GM12878 (cell line): ENCODE results near the gene SHROOM3. TPM values are rescaled to one million over a fixed set of nuclear protein-coding genes. Genes with fewer than 3 reads are reported as not detected.

Experiments
- ATAC-seq: fragments of 200-7000 bp; cut with Tn5 transposase; 3 replicates; pipeline ENCODE4 v1.9.1; 2020; ENCODE audit warnings: mild to moderate bottlenecking, moderate library complexity
- BruUV-seq: library from RNA; stranded (reverse); fragments of 400-500 nt; replicated peaks from 2 replicates; lab custom pipeline; 2021; lab: Mats Ljungman, UMichigan
- CTCF ChIA-PET: fragments of 300-600 bp; sonication (Branson Sonifier 250); formaldehyde crosslinking; extraction: SDS; loops from one replicate; lab custom pipeline; 2021; ENCODE audit warnings: inconsistent platforms; lab: Yijun Ruan, JAX
- POLR2A ChIA-PET: fragments of 350-600 bp; formaldehyde crosslinking; extraction: SDS; loops from one replicate; lab custom pipeline; 2021; ENCODE audit warnings: inconsistent platforms; lab: Charles Lee
- RAD21 ChIA-PET: fragments of 300-600 bp; sonication (Branson Sonifier 250); formaldehyde crosslinking; loops from one replicate; lab custom pipeline; 2023; ENCODE audit warnings: antibody characterized with exemption; ENCODE audit not compliant: unreplicated experiment; lab: Charles Lee
- SMC1A ChIA-PET: fragments of 300-600 bp; sonication (Branson Sonifier 250); formaldehyde crosslinking; loops from one replicate; lab custom pipeline; 2023; ENCODE audit not compliant: unreplicated experiment, uncharacterized antibody; lab: Charles Lee
- DNase-seq: peaks from one replicate; pipeline ENCODE4 v3.0.0-alpha.2; 2011; ENCODE audit warnings: low read depth, low spot score
- FAIRE-seq: peaks from 3 replicates; lab custom pipeline; 2011; peaks lifted over from hg19 to GRCh38; lab: Jason Lieb, UNC
- H2AFZ ChIP-seq: 2 replicates; pipeline ENCODE4 v1.6.0; 2011; ENCODE audit warnings: low read depth, low read length, control low read depth; ENCODE audit not compliant: control insufficient read depth
- H3K27ac ChIP-seq: 2 replicates; pipeline ENCODE4 v1.5.1; 2011; ENCODE audit warnings: control low read depth; ENCODE audit not compliant: control insufficient read depth, insufficient read depth
- H3K27me3 ChIP-seq, 2 experiments: replicated peaks in 1 of 2; 2 replicates each; pipeline versions ENCODE4 v1.6.0 to v1.6.1; 2011; ENCODE audit warnings: low read length in 1 of 2; ENCODE audit not compliant: control insufficient read depth in 2 of 2, insufficient read depth in 2 of 2
- H3K36me3 ChIP-seq, 2 experiments: 2 replicates each; pipeline ENCODE4 v1.5.1; 2011; ENCODE audit warnings: low read length in 1 of 2; ENCODE audit not compliant: control insufficient read depth in 2 of 2, insufficient read depth in 2 of 2
- H3K4me1 ChIP-seq: 2 replicates; pipeline ENCODE4 v1.6.1; 2011; ENCODE audit warnings: mild to moderate bottlenecking, low read length, moderate library complexity, mixed read lengths; ENCODE audit not compliant: control insufficient read depth, insufficient read depth
- H3K4me2 ChIP-seq: 2 replicates; pipeline ENCODE4 v1.6.0; 2011; ENCODE audit warnings: control low read depth; ENCODE audit not compliant: control insufficient read depth, insufficient read depth
- H3K4me3 ChIP-seq: fragments of 200-600 bp; sonication (generic); 2 replicates; pipeline ENCODE4 v1.5.1; 2016
- H3K79me2 ChIP-seq: 2 replicates; pipeline ENCODE4 v1.6.0; 2011; ENCODE audit warnings: low read length; ENCODE audit not compliant: control insufficient read depth, insufficient read depth
- H3K9ac ChIP-seq: 2 replicates; pipeline ENCODE4 v1.8.0; 2011; ENCODE audit warnings: low read length, control low read depth, mixed read lengths; ENCODE audit not compliant: control insufficient read depth, insufficient read depth
- H3K9me3 ChIP-seq: replicated peaks from 3 replicates; pipeline ENCODE4 v1.5.1; 2011; ENCODE audit warnings: mild to moderate bottlenecking, low read length; ENCODE audit not compliant: control insufficient read depth, insufficient read depth
- H4K20me1 ChIP-seq: 2 replicates; pipeline ENCODE4 v1.6.0; 2011; ENCODE audit not compliant: control insufficient read depth, insufficient read depth
- ATF7 ChIP-seq: fragments of 450-650 bp; IDR thresholded peaks from 2 replicates; pipeline ENCODE4 v1.6.1; 2016; ENCODE audit warnings: low read depth, mild to moderate bottlenecking
- CHD4 ChIP-seq: fragments of 200-600 bp; sonication (generic); IDR thresholded peaks from 2 replicates; pipeline ENCODE4 v1.6.1; 2016; ENCODE audit warnings: mild to moderate bottlenecking
- GABPA ChIP-seq: IDR thresholded peaks from 2 replicates; pipeline ENCODE4 v1.6.1; 2014; ENCODE audit warnings: antibody characterized with exemption, low read depth, mild to moderate bottlenecking, inconsistent platforms
- JUNB ChIP-seq: IDR thresholded peaks from 2 replicates; pipeline ENCODE4 v1.6.1; 2016; ENCODE audit warnings: antibody characterized with exemption, mild to moderate bottlenecking
- MTA3 ChIP-seq: IDR thresholded peaks from 2 replicates; pipeline ENCODE4 v1.6.1; 2012; ENCODE audit warnings: low read length, inconsistent platforms, borderline replicate concordance
- NBN ChIP-seq: fragments of 450-650 bp; IDR thresholded peaks from 2 replicates; pipeline ENCODE4 v1.6.1; 2016
- NFYA ChIP-seq: IDR thresholded peaks from 2 replicates; pipeline ENCODE4 v1.6.1; 2011; ENCODE audit warnings: low read depth, mild to moderate bottlenecking, low read length, improper control_type of control experiment, borderline replicate concordance
- POLR2A ChIP-seq: IDR thresholded peaks from 2 replicates; pipeline ENCODE4 v1.6.1; 2011; ENCODE audit warnings: low read depth, mild to moderate bottlenecking, low read length
- RAD51 ChIP-seq: fragments of 450-650 bp; IDR thresholded peaks from 2 replicates; pipeline ENCODE4 v1.6.1; 2016; ENCODE audit warnings: moderate library complexity, mild to moderate bottlenecking, inconsistent platforms
- RCOR1 ChIP-seq: conservative IDR thresholded peaks from 2 replicates; pipeline ENCODE4 v1.6.1; 2012; ENCODE audit warnings: low read depth, low read length, improper control_type of control experiment
- RUNX3 ChIP-seq: IDR thresholded peaks from 2 replicates; pipeline ENCODE4 v1.6.1; 2012; ENCODE audit warnings: low read length, inconsistent platforms
- SMARCA5 ChIP-seq: fragments of 450-650 bp; IDR thresholded peaks from 2 replicates; pipeline ENCODE4 v1.6.1; 2017; ENCODE audit warnings: mild to moderate bottlenecking
- SMC3 ChIP-seq: IDR thresholded peaks from 2 replicates; pipeline ENCODE4 v1.6.1; 2011; ENCODE audit warnings: low read length, improper control_type of control experiment, borderline replicate concordance
- SPI1 ChIP-seq: IDR thresholded peaks from 2 replicates; pipeline ENCODE4 v1.6.1; 2011; ENCODE audit warnings: low read depth, mild to moderate bottlenecking, low read length, moderate library complexity, borderline replicate concordance; ENCODE audit not compliant: insufficient read depth
- SRF ChIP-seq, 2 experiments: IDR thresholded peaks; 2 replicates each; pipeline ENCODE4 v1.6.1; 2011; ENCODE audit warnings: low read depth in 2 of 2, low read length in 2 of 2, mild to moderate bottlenecking in 1 of 2, moderate library complexity in 1 of 2
- TAF1 ChIP-seq: IDR thresholded peaks from 2 replicates; pipeline ENCODE4 v1.6.1; 2011; ENCODE audit warnings: mild to moderate bottlenecking, low read depth, low read length, borderline replicate concordance
- TCF7 ChIP-seq: IDR thresholded peaks from 2 replicates; pipeline ENCODE4 v1.6.1; 2014; ENCODE audit warnings: antibody characterized with exemption, borderline replicate concordance
- ZBED1 ChIP-seq: IDR thresholded peaks from 2 replicates; pipeline ENCODE4 v1.6.1; 2016; ENCODE audit warnings: borderline replicate concordance
- ZNF207 ChIP-seq: fragments of 450-650 bp; IDR thresholded peaks from 2 replicates; pipeline ENCODE4 v1.6.1; 2014; ENCODE audit warnings: antibody characterized with exemption, mild to moderate bottlenecking, borderline replicate concordance
- WGBS: methylation state at CpG from one replicate; pipeline ENCODE4 v1.1.6; 2016; ENCODE audit warnings: low lambda C conversion rate; ENCODE audit not compliant: insufficient replicate concordance, insufficient coverage; ENCODE audit errors: missing lambda C conversion rate; 5-methylcytosine and 5-hydroxymethylcytosine counted together
- in situ Hi-C: fragments of 300-500 bp; cut with MboI; formaldehyde crosslinking; loops from 9 replicates; pipeline ENCODE4 v1.14.3; 2018; ENCODE audit warnings: mixed read lengths
- intact Hi-C: fragments of 100-400 bp; cut with micrococcal nuclease; formaldehyde crosslinking; loops from one replicate; pipeline ENCODE4 v1.14.2; 2022; ENCODE audit not compliant: unreplicated experiment
- polyA plus RNA-seq, 11 experiments: library from polyadenylated mRNA; depleted of rRNA in 4 of 11; unstranded in 6 of 11; stranded (reverse) in 5 of 11; fragments of >200 nt; fragmentation: Nextera tagmentation in 4 of 11; fragmentation: Illumina TruSeq in 1 of 11; extraction: Ambion mirVana in 4 of 11; extraction: Trizol in 1 of 11; gene quantifications; 1 replicate in 1 of 11; 2 replicates in 10 of 11; pipeline versions ENCODE4 v1.2.1 to v1.2.3, GENCODE V29; 2011 to 2016; ENCODE audit warnings: inconsistent platforms in 2 of 11, missing spikeins in 2 of 11, low read depth in 1 of 11
- total RNA-seq, 4 experiments: library from RNA; depleted of rRNA in 3 of 4; stranded (reverse); fragments of >200 nt in 3 of 4; fragmentation: Illumina TruSeq in 1 of 4; extraction: Trizol in 1 of 4; gene quantifications; 2 replicates each; pipeline versions ENCODE4 v1.2.1 to v1.2.3, GENCODE V29; 2013 to 2021
- TF ChIP-seq, protein P1 (sequence below): fragments of 450-650 bp; formaldehyde crosslinking; IDR thresholded peaks from 2 replicates; pipeline ENCODE4 v1.5.0; 2022; ENCODE audit warnings: mild to moderate bottlenecking, missing genetic modification characterization

SHROOM3 gene
- total and polyA plus RNA-seq, 10 of the 15 experiments (the other 5 are each of a cell fraction or from before 2014, with no cell fraction given) = under 0.01 to 0.29 (median 0.08) TPM; not detected in 1

GRCh38 chr4:76799140-76799539, 364.1 kb downstream of the SHROOM3 start:
- Histone ChIP-seq H2AFZ (peak overlapping the region; percentile 10), H3K9me3 (peaks cover 6% of the 10 kb centered on the region; the same call in 1 of the 3 replicates), H3K36me3 (no peaks in the 10 kb centered on the region), H3K27me3 (no peaks in the 10 kb centered on the region), H3K9ac (no peak overlapping the region), H3K4me1 (no peaks in the 10 kb centered on the region), H3K79me2 (no peaks in the 10 kb centered on the region), H3K27ac (no peak overlapping the region), H4K20me1 (no peaks in the 10 kb centered on the region), H3K4me3 (no peak overlapping the region), H3K4me2 (no peak overlapping the region)
- ChIA-PET SMC1A (no interaction called here), CTCF (no interaction called here), POLR2A (no interaction called here), RAD21 (no interaction called here)
- FAIRE-seq (no peak), ATAC-seq (peak; percentile 52), DNase-seq (no peak)
- no TSS peak for BruUV-seq
- WGBS = 50% methylated on average over 7 of the region's 7 CpGs
- intact Hi-C loops = no loop called here
- in situ Hi-C loops = no loop called here
- TF ChIP-seq RCOR1 (no peak), ZBED1 (no peak), GABPA (0 out of 2 replicates have a peak, but pooled peaks have one; percentile 40), SRF (IDR thresholded peaks at IDR 0.05; ENCODE audit: low read depth in 2 of 2, low read length in 2 of 2) (peak; percentile 33 to 88; a peak in 2 of 4 replicates), RAD51 (no peak), SPI1 (peak; percentile 42; the same call in 1 of the 2 replicates)

DNA sequence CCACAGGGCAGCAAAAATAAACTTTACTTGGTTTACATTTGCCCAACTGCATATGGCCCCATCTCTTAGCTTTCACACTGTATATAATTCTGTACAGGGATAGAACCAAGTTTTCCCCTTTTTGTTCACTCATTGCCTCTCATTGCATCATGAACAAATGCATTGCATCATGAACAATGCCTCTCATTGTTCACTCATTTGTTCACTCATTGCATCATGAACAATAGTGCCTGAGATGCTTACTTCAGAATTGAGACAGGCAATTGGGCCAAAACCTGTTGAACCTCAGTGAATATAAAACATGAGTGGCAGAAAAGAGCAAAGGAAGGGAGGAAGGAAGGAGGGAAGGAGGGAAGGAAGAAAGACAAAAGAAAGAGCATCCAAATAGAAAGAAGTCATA, 364.7 kb downstream of the SHROOM3 start:
- Histone ChIP-seq H3K27me3 (no peaks in the 10 kb centered on the region), H3K4me2 (no peak overlapping the region), H2AFZ (no peak overlapping the region; the same call in 1 of the 2 replicates), H3K36me3 (no peaks in the 10 kb centered on the region), H3K9ac (no peak overlapping the region), H3K9me3 (peaks cover 6% of the 10 kb centered on the region; the same call in 1 of the 3 replicates), H3K27ac (no peak overlapping the region), H3K4me3 (no peak overlapping the region), H4K20me1 (no peaks in the 10 kb centered on the region), H3K4me1 (no peaks in the 10 kb centered on the region), H3K79me2 (no peaks in the 10 kb centered on the region)
- SMC1A ChIA-PET = no interaction called here
- POLR2A ChIA-PET = no interaction called here
- FAIRE-seq (no peak), ATAC-seq (no peak), DNase-seq (no peak)
- CTCF ChIA-PET = no interaction called here
- intact Hi-C loops (no loop called here), in situ Hi-C loops (no loop called here)
- no TSS peak for BruUV-seq
- RAD21 ChIA-PET = no interaction called here
- TF ChIP-seq TCF7 = no peak
- no peak for TF ChIP-seq ZNF207
- TF ChIP-seq, protein P1, sequence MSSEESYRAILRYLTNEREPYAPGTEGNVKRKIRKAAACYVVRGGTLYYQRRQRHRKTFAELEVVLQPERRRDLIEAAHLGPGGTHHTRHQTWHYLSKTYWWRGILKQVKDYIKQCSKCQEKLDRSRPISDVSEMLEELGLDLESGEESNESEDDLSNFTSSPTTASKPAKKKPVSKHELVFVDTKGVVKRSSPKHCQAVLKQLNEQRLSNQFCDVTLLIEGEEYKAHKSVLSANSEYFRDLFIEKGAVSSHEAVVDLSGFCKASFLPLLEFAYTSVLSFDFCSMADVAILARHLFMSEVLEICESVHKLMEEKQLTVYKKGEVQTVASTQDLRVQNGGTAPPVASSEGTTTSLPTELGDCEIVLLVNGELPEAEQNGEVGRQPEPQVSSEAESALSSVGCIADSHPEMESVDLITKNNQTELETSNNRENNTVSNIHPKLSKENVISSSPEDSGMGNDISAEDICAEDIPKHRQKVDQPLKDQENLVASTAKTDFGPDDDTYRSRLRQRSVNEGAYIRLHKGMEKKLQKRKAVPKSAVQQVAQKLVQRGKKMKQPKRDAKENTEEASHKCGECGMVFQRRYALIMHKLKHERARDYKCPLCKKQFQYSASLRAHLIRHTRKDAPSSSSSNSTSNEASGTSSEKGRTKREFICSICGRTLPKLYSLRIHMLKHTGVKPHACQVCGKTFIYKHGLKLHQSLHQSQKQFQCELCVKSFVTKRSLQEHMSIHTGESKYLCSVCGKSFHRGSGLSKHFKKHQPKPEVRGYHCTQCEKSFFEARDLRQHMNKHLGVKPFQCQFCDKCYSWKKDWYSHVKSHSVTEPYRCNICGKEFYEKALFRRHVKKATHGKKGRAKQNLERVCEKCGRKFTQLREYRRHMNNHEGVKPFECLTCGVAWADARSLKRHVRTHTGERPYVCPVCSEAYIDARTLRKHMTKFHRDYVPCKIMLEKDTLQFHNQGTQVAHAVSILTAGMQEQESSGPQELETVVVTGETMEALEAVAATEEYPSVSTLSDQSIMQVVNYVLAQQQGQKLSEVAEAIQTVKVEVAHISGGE (CRISPR knock-in tag) = no peak
- TF ChIP-seq JUNB = no peak
- no peak for TF ChIP-seq POLR2A
- no peak for TF ChIP-seq SMARCA5
- TF ChIP-seq MTA3 = no peak
- no peak for TF ChIP-seq RUNX3
- TF ChIP-seq NFYA = no peak
- TF ChIP-seq ATF7 = no peak
- TF ChIP-seq SMC3 = no peak
- no peak for TF ChIP-seq CHD4
- TF ChIP-seq TAF1 = no peak
- no peak for TF ChIP-seq NBN
